B cell (primary cell): ENCODE results near the gene BAIAP2L1. TPM values are rescaled to one million over a fixed set of nuclear protein-coding genes. Genes with fewer than 3 reads are reported as not detected.
"Not testable (repeated sequence)": the region's sequence is repeated elsewhere in the genome, so short reads cannot be mapped to it uniquely, and the experiment has no call there.

Experiments
- ATAC-seq: fragments of 200-7000 bp; cut with Tn5 transposase; one replicate; pipeline ENCODE4 v1.10.0; 2021; ENCODE audit warnings: low read depth, mild to moderate bottlenecking, moderate number of reproducible peaks, moderate library complexity
- CTCF ChIA-PET: fragments of 350-600 bp; sonication (Branson Sonifier 250); formaldehyde crosslinking; loops from one replicate; lab custom pipeline; 2021; ENCODE audit warnings: antibody characterized with exemption, inconsistent platforms; lab: Charles Lee
- POLR2A ChIA-PET: fragments of 350-600 bp; sonication (Branson Sonifier 250); formaldehyde crosslinking; loops from one replicate; lab custom pipeline; 2021; ENCODE audit warnings: antibody characterized with exemption; lab: Charles Lee
- DNase-seq: peaks from one replicate; pipeline ENCODE4 v3.0.0; 2013
- H2AFZ ChIP-seq: 2 replicates; pipeline ENCODE4 v1.6.1; 2012; ENCODE audit warnings: mild to moderate bottlenecking, low read depth, low read length; ENCODE audit not compliant: insufficient read depth, poor library complexity, severe bottlenecking
- H3K27ac ChIP-seq, 2 donors: 1 replicate in 1 of 2; 2 replicates in 1 of 2; pipeline ENCODE4 v1.5.1; 2012 to 2013; ENCODE audit warnings: low read length in 2 of 2, mild to moderate bottlenecking in 2 of 2, moderate library complexity in 1 of 2
- H3K27me3 ChIP-seq, 4 experiments: fragments of 200-600 bp in 1 of 4; sonication (generic) in 1 of 4; replicated peaks in 1 of 4; 1 replicate in 2 of 4; 2 replicates in 2 of 4; pipeline versions ENCODE4 v1.6.1 to v1.7.0; 2013 to 2016; ENCODE audit warnings: low read length in 3 of 4, mild to moderate bottlenecking in 2 of 4, mixed read lengths in 1 of 4, moderate library complexity in 1 of 4; ENCODE audit not compliant: insufficient read depth in 4 of 4, control insufficient read depth in 3 of 4; ENCODE audit errors: control extremely low read depth in 1 of 4
- H3K36me3 ChIP-seq, 2 experiments: replicated peaks in 1 of 2; 1 replicate in 1 of 2; 2 replicates in 1 of 2; pipeline versions ENCODE4 v1.6.1 to v1.7.1; 2013; ENCODE audit warnings: low read length in 1 of 2; ENCODE audit not compliant: insufficient read depth in 2 of 2, control insufficient read depth in 1 of 2; ENCODE audit errors: control extremely low read depth in 1 of 2, extremely low read depth in 1 of 2
- H3K4me1 ChIP-seq, 2 donors: fragments of 200-600 bp in 1 of 2; sonication (generic) in 1 of 2; 1 replicate in 1 of 2; 2 replicates in 1 of 2; pipeline versions ENCODE4 v1.5.1 to v1.6.1; 2013 to 2017; ENCODE audit warnings: low read length in 2 of 2; ENCODE audit not compliant: control insufficient read depth in 2 of 2, insufficient read depth in 2 of 2
- H3K4me2 ChIP-seq: replicated peaks from 2 replicates; pipeline ENCODE3; 2012; ENCODE audit warnings: mild to moderate bottlenecking, low read depth, low read length; ENCODE audit not compliant: poor library complexity, severe bottlenecking
- H3K4me3 ChIP-seq, 5 experiments: fragments of 200-600 bp in 1 of 5; sonication (generic) in 1 of 5; 1 replicate in 3 of 5; 2 replicates in 2 of 5; pipeline versions ENCODE4 v1.5.1 to v1.7.0; 2011 to 2016; ENCODE audit warnings: low read length in 4 of 5, mild to moderate bottlenecking in 4 of 5, low read depth in 2 of 5, control low read depth in 1 of 5, moderate library complexity in 1 of 5; ENCODE audit not compliant: insufficient read depth in 1 of 5; ENCODE audit errors: control extremely low read depth in 1 of 5, extremely low read depth in 1 of 5
- H3K79me2 ChIP-seq: fragments of 200-600 bp; sonication (generic); one replicate; pipeline ENCODE4 v1.6.0; 2016; ENCODE audit warnings: low read length; ENCODE audit not compliant: control insufficient read depth, insufficient read depth
- H3K9ac ChIP-seq: fragments of 200-600 bp; sonication (generic); 2 replicates; pipeline ENCODE4 v1.6.1; 2017; ENCODE audit warnings: mild to moderate bottlenecking, low read length, moderate library complexity
- H3K9me3 ChIP-seq, 3 donors: one replicate each; pipeline versions ENCODE4 v1.6.1 to v1.7.1; 2013; ENCODE audit warnings: low read length in 2 of 3; ENCODE audit not compliant: control insufficient read depth in 2 of 3, insufficient read depth in 1 of 3; ENCODE audit errors: control extremely low read depth in 1 of 3
- H4K20me1 ChIP-seq: 2 replicates; pipeline ENCODE4 v1.6.0; 2012; ENCODE audit warnings: mild to moderate bottlenecking, low read length; ENCODE audit not compliant: insufficient read depth, control insufficient read depth, poor library complexity, severe bottlenecking
- H3K27ac Mint-ChIP-seq: one replicate; pipeline ENCODE4 v1.8.0; 2021; ENCODE audit warnings: mixed read lengths
- H3K27me3 Mint-ChIP-seq: one replicate; pipeline ENCODE4 v1.8.0; 2021; ENCODE audit warnings: mixed read lengths
- H3K4me1 Mint-ChIP-seq: one replicate; pipeline ENCODE4 v1.8.0; 2021; ENCODE audit warnings: mixed read lengths
- H3K4me3 Mint-ChIP-seq: one replicate; pipeline ENCODE4 v1.8.0; 2021; ENCODE audit warnings: mixed read lengths
- H3K9me3 Mint-ChIP-seq: one replicate; pipeline ENCODE4 v1.8.0; 2022; ENCODE audit warnings: mixed read lengths; ENCODE audit not compliant: insufficient read depth
- CTCF ChIP-seq: fragments of 200-600 bp; IDR thresholded peaks from one replicate; pipeline ENCODE4 v1.8.0; 2022; ENCODE audit warnings: antibody characterized with exemption, mild to moderate bottlenecking
- EZH2 ChIP-seq: IDR thresholded peaks from 2 replicates; pipeline ENCODE4 v1.6.1; 2012; ENCODE audit warnings: borderline replicate concordance, low read depth, mild to moderate bottlenecking, moderate library complexity, low read length; ENCODE audit not compliant: insufficient read depth, poor library complexity, severe bottlenecking
- WGBS: methylation state at CpG from one replicate; pipeline ENCODE4 v1.1.5; 2013; ENCODE audit warnings: missing lambda C conversion rate; ENCODE audit not compliant: insufficient coverage; 5-methylcytosine and 5-hydroxymethylcytosine counted together
- intact Hi-C: fragments of 100-400 bp; cut with micrococcal nuclease; formaldehyde crosslinking; loops from one replicate; pipeline ENCODE4 v1.10.0; 2022
- polyA plus RNA-seq: library from polyadenylated mRNA; depleted of rRNA; stranded (reverse); fragments of >200 nt; gene quantifications from 2 replicates; pipeline ENCODE4 v1.2.3, GENCODE V29; 2012
- total RNA-seq, 2 donors: library from RNA; stranded (reverse); fragments of 120-200 nt in 1 of 2; gene quantifications; 1 replicate in 1 of 2; 2 replicates in 1 of 2; pipeline versions ENCODE4 v1.2.3 to v1.2.4, GENCODE V29; 2013 to 2022

BAIAP2L1 gene
- total and polyA plus RNA-seq, 2 donors (not counting 1 experiment from before 2014, with no cell fraction given), result 1.5 to 3.7 TPM

- DNase-seq (no peak), ATAC-seq (no peak)
- Histone ChIP-seq H3K27ac (no peak overlapping the region), H3K36me3 (no peaks in the 10 kb centered on the region), H2AFZ (no peak overlapping the region), H3K4me2 (no peak overlapping the region), H3K4me3 (no peak overlapping the region), H3K4me1 (no peaks in the 10 kb centered on the region), H3K79me2 (no peaks in the 10 kb centered on the region), H3K27me3 (peaks cover 0 to 4% (median 0%) of the 10 kb centered on the region in 4 experiments), H3K9ac (no peak overlapping the region), H3K9me3 (no peaks in the 10 kb centered on the region), H4K20me1 (no peaks in the 10 kb centered on the region)
- intact Hi-C loops, result no loop called here
- H3K27me3 Mint-ChIP-seq, result peaks cover 26% of the 10 kb centered on the region
- no peak overlapping the region for H3K27ac Mint-ChIP-seq
- TF ChIP-seq EZH2 (no peak), CTCF (no peak)
- H3K4me3 Mint-ChIP-seq, result no peak overlapping the region
- ChIA-PET CTCF (interaction anchor here (0.6 to 1.1 kb wide), 5 partner anchors 9 to 290 kb away, joined by 3 to 5 read pairs (median 4); partner anchors contain the start of gene BAIAP2L1), POLR2A (no interaction called here)
- H3K9me3 Mint-ChIP-seq, result no peaks in the 10 kb centered on the region
- WGBS, result 90% methylated on average over 2 of the region's 3 CpGs
- H3K4me1 Mint-ChIP-seq, result no peaks in the 10 kb centered on the region
These were observed 9.0 kb upstream of the BAIAP2L1 start for GRCh38 chr7:98409843-98410242.

GRCh38 chr7:98408146-98408545 lies 7.3 kb upstream of the BAIAP2L1 start:
- POLR2A ChIA-PET, H3K27me3 ChIP-seq, ATAC-seq, H3K9me3 ChIP-seq, H3K27ac Mint-ChIP-seq, H3K79me2 ChIP-seq, H3K4me1 Mint-ChIP-seq, DNase-seq, H3K4me1 ChIP-seq, H3K4me3 ChIP-seq, H3K9ac ChIP-seq, H3K9me3 Mint-ChIP-seq, H3K4me3 Mint-ChIP-seq, intact Hi-C loops, H2AFZ ChIP-seq, H3K36me3 ChIP-seq, H3K4me2 ChIP-seq, H4K20me1 ChIP-seq, H3K27ac ChIP-seq: not testable (repeated sequence)
- peaks cover 20% of the 10 kb centered on the region for H3K27me3 Mint-ChIP-seq
- CTCF ChIA-PET, result interaction anchor here (0.7 kb wide), 1 partner anchor 13 kb away, joined by 3 read pairs; no protein-coding TSS in a partner anchor
- WGBS, result 97% methylated on average over 5 of the region's 7 CpGs
